H9 (cell line): ENCODE data around the gene TM2D1. TPM values are rescaled to one million over a fixed set of nuclear protein-coding genes. Genes with fewer than 3 reads are reported as not detected.

Experiments
- DNase-seq: peaks from one replicate; pipeline ENCODE4 v3.0.0-alpha.2; 2017
- H2AFZ ChIP-seq: one replicate; pipeline ENCODE4 v1.6.1; 2013; ENCODE audit warnings: mild to moderate bottlenecking, low read length, control low read depth, moderate library complexity
- H2AK5ac ChIP-seq: 2 replicates; pipeline ENCODE4 v1.6.1; 2013; ENCODE audit warnings: low read length, control low read depth, mixed read lengths; ENCODE audit not compliant: insufficient read length
- H2BK120ac ChIP-seq: one replicate; pipeline ENCODE4 v1.6.1; 2013; ENCODE audit warnings: low read depth, mild to moderate bottlenecking, low read length, control low read depth, inconsistent platforms; ENCODE audit not compliant: poor library complexity, severe bottlenecking
- H2BK12ac ChIP-seq: 2 replicates; pipeline ENCODE4 v1.6.1; 2013; ENCODE audit warnings: low read length, control low read depth, mixed read lengths, low read depth; ENCODE audit not compliant: insufficient read length
- H2BK15ac ChIP-seq: 2 replicates; pipeline ENCODE4 v1.6.1; 2013; ENCODE audit warnings: low read depth, low read length, control low read depth
- H2BK20ac ChIP-seq: one replicate; pipeline ENCODE4 v1.6.1; 2013; ENCODE audit warnings: low read depth, mild to moderate bottlenecking, low read length, control low read depth, inconsistent platforms; ENCODE audit not compliant: poor library complexity, severe bottlenecking
- H2BK5ac ChIP-seq: 2 replicates; pipeline ENCODE4 v1.6.1; 2013; ENCODE audit warnings: low read length, control low read depth, mixed read lengths; ENCODE audit not compliant: insufficient read length
- H3K14ac ChIP-seq: 2 replicates; pipeline ENCODE4 v1.6.1; 2013; ENCODE audit warnings: low read length, control low read depth; ENCODE audit not compliant: insufficient read depth
- H3K18ac ChIP-seq: 2 replicates; pipeline ENCODE4 v1.6.1; 2013; ENCODE audit warnings: low read depth, mild to moderate bottlenecking, mixed read lengths, low read length, control low read depth; ENCODE audit not compliant: insufficient read length
- H3K23ac ChIP-seq: 2 replicates; pipeline ENCODE4 v1.6.1; 2013; ENCODE audit warnings: low read length, control low read depth, mixed read lengths, low read depth; ENCODE audit not compliant: insufficient read length
- H3K23me2 ChIP-seq: 2 replicates; pipeline ENCODE4 v1.6.1; 2013; ENCODE audit warnings: low read depth, mild to moderate bottlenecking, mixed read lengths, low read length, control low read depth; ENCODE audit not compliant: insufficient read length, poor library complexity, severe bottlenecking
- H3K27ac ChIP-seq: 2 replicates; pipeline ENCODE4 v1.5.1; 2013; ENCODE audit warnings: low read length, control low read depth, mixed read lengths, low read depth; ENCODE audit not compliant: insufficient read length
- H3K27me3 ChIP-seq: 2 replicates; pipeline ENCODE4 v1.6.1; 2013; ENCODE audit warnings: low read length, control low read depth, inconsistent platforms; ENCODE audit not compliant: insufficient read depth
- H3K4ac ChIP-seq: 2 replicates; pipeline ENCODE4 v1.6.1; 2013; ENCODE audit warnings: low read depth, mild to moderate bottlenecking, control low read depth, inconsistent platforms, low read length, moderate library complexity
- H3K4me1 ChIP-seq: 2 replicates; pipeline ENCODE4 v1.6.1; 2013; ENCODE audit warnings: low read length, control low read depth, inconsistent platforms; ENCODE audit not compliant: insufficient read depth
- H3K4me2 ChIP-seq: 2 replicates; pipeline ENCODE4 v1.6.1; 2013; ENCODE audit warnings: low read length, control low read depth, mixed read lengths; ENCODE audit not compliant: insufficient read length, insufficient read depth
- H3K56ac ChIP-seq: 2 replicates; pipeline ENCODE4 v1.6.1; 2013; ENCODE audit warnings: low read depth, mild to moderate bottlenecking, mixed read lengths, low read length, control low read depth; ENCODE audit not compliant: insufficient read length
- H3K79me1 ChIP-seq: 2 replicates; pipeline ENCODE4 v1.6.1; 2013; ENCODE audit warnings: low read depth, mild to moderate bottlenecking, moderate library complexity, low read length, control low read depth, inconsistent platforms; ENCODE audit not compliant: insufficient read depth, poor library complexity, severe bottlenecking
- H3K79me2 ChIP-seq: 2 replicates; pipeline ENCODE4 v1.6.1; 2013; ENCODE audit warnings: low read length, control low read depth, inconsistent platforms; ENCODE audit not compliant: insufficient read depth
- H3K9ac ChIP-seq: 2 replicates; pipeline ENCODE4 v1.6.1; 2013; ENCODE audit warnings: low read length, control low read depth, mixed read lengths; ENCODE audit not compliant: insufficient read length; ENCODE audit errors: extremely low read depth
- H3K9me3 ChIP-seq: one replicate; pipeline ENCODE4 v1.6.1; 2013; ENCODE audit warnings: low read depth, low read length, inconsistent platforms; ENCODE audit not compliant: control insufficient read depth
- H3T11ph ChIP-seq: one replicate; pipeline ENCODE4 v1.6.1; 2013; ENCODE audit warnings: mild to moderate bottlenecking, low read length, control low read depth, inconsistent platforms
- H4K20me1 ChIP-seq: one replicate; pipeline ENCODE4 v1.6.1; 2013; ENCODE audit not compliant: control insufficient read depth, insufficient read length, insufficient read depth
- H4K5ac ChIP-seq: 2 replicates; pipeline ENCODE4 v1.6.1; 2013; ENCODE audit warnings: low read depth, mild to moderate bottlenecking, mixed read lengths, low read length, control low read depth; ENCODE audit not compliant: insufficient read length
- H4K8ac ChIP-seq: replicated peaks from 2 replicates; pipeline ENCODE4 v1.6.1; 2013; ENCODE audit warnings: low read length, control low read depth, mixed read lengths, low read depth; ENCODE audit not compliant: insufficient read length
- H4K91ac ChIP-seq: 2 replicates; pipeline ENCODE4 v1.6.1; 2013; ENCODE audit warnings: low read depth, mild to moderate bottlenecking, moderate library complexity, mixed read lengths, low read length, control low read depth; ENCODE audit not compliant: insufficient read length
- H3K27ac Mint-ChIP-seq, 3 experiments: 2 replicates in 2 of 3; 3 replicates in 1 of 3; pipeline ENCODE4 v1.8.0; 2020 to 2021; ENCODE audit warnings: mixed read lengths in 3 of 3, mild to moderate bottlenecking in 1 of 3, moderate library complexity in 1 of 3
- H3K27me3 Mint-ChIP-seq: 2 replicates; pipeline ENCODE4 v1.8.0; 2021; ENCODE audit warnings: low read depth, mild to moderate bottlenecking, moderate library complexity, mixed read lengths
- H3K36me3 Mint-ChIP-seq, 3 experiments: 2 replicates in 2 of 3; 3 replicates in 1 of 3; pipeline ENCODE4 v1.8.0; 2020 to 2021; ENCODE audit warnings: low read depth in 3 of 3, mixed read lengths in 3 of 3; ENCODE audit not compliant: insufficient read depth in 1 of 3
- H3K4me1 Mint-ChIP-seq, 2 experiments: 2 replicates each; pipeline ENCODE4 v1.8.0; 2020; ENCODE audit warnings: mixed read lengths in 2 of 2
- H3K4me3 Mint-ChIP-seq, 2 experiments: 2 replicates in 1 of 2; 3 replicates in 1 of 2; pipeline ENCODE4 v1.8.0; 2020 to 2021; ENCODE audit warnings: mild to moderate bottlenecking in 2 of 2, mixed read lengths in 2 of 2, moderate library complexity in 1 of 2
- H3K9me3 Mint-ChIP-seq, 2 experiments: 2 replicates in 1 of 2; 3 replicates in 1 of 2; pipeline ENCODE4 v1.8.0; 2020; ENCODE audit warnings: mild to moderate bottlenecking in 2 of 2, mixed read lengths in 2 of 2, moderate library complexity in 1 of 2
- CTCF ChIP-seq: fragments of 200-600 bp; sonication (generic); conservative IDR thresholded peaks from 3 replicates; pipeline ENCODE4 v1.8.0; 2021; ENCODE audit warnings: antibody characterized with exemption, mild to moderate bottlenecking
- WGBS: extraction: QIAGEN DNeasy Blood & Tissue Kit; methylation state at CpG from one replicate; pipeline ENCODE4 v1.1.7; 2013; ENCODE audit warnings: missing lambda C conversion rate, low lambda C conversion rate, mixed read lengths; ENCODE audit not compliant: insufficient read length; ENCODE audit errors: extremely low coverage; 5-methylcytosine and 5-hydroxymethylcytosine counted together
- total RNA-seq: library from RNA; stranded (reverse); gene quantifications from 2 replicates; pipeline ENCODE4 v1.2.1, GENCODE V29; 2021

The TM2D1 gene
- total RNA-seq, 1 experiment from 2014 or later = 20.3 TPM

- Mint-ChIP-seq H3K27me3 (no peaks in the 10 kb centered on the region), H3K4me3 (no peak overlapping the region), H3K27ac (no peak overlapping the region), H3K4me1 (peaks cover 18 to 25% of the 10 kb centered on the region in 2 experiments), H3K9me3 (no peaks in the 10 kb centered on the region), H3K36me3 (no peaks in the 10 kb centered on the region)
- H3K23me2 ChIP-seq = no peaks in the 10 kb centered on the region
- no peak overlapping the region for H4K91ac ChIP-seq
- H3K4ac ChIP-seq = no peak overlapping the region
- DNase-seq = no peak
- H3K27ac ChIP-seq = no peak overlapping the region
- H4K20me1 ChIP-seq = no peaks in the 10 kb centered on the region
- no peak overlapping the region for H2BK5ac ChIP-seq
- no peak overlapping the region for H3K4me2 ChIP-seq
- no peak overlapping the region for H2AFZ ChIP-seq
- no peak overlapping the region for H2AK5ac ChIP-seq
- H3K9me3 ChIP-seq = no peaks in the 10 kb centered on the region
- H4K8ac ChIP-seq = no peak overlapping the region
- no peaks in the 10 kb centered on the region for H3K27me3 ChIP-seq
- H3K56ac ChIP-seq = no peak overlapping the region
- H2BK12ac ChIP-seq = no peak overlapping the region
- no peak overlapping the region for H2BK15ac ChIP-seq
- no peak overlapping the region for H3K18ac ChIP-seq
- no CpG with 5 or more reads among the region's 3 CpGs for WGBS
- no peak overlapping the region for H3K14ac ChIP-seq
- H3K79me1 ChIP-seq = peaks cover 18% of the 10 kb centered on the region
- H3T11ph ChIP-seq = no peak overlapping the region
- H3K4me1 ChIP-seq = no peaks in the 10 kb centered on the region; the same call in 1 of the 2 replicates
- no peak overlapping the region for H4K5ac ChIP-seq
- H3K79me2 ChIP-seq = peaks cover 13% of the 10 kb centered on the region; the same call in 1 of the 2 replicates
- H2BK120ac ChIP-seq = no peak overlapping the region
- no peak overlapping the region for H3K9ac ChIP-seq
- H3K23ac ChIP-seq = no peak overlapping the region
- TF ChIP-seq CTCF = no peak
- no peak overlapping the region for H2BK20ac ChIP-seq
These were observed 31.8 kb upstream of the TM2D1 start for GRCh38 chr1:61756773-61757172.
